CD4-positive, alpha-beta T cell treated with Interleukin-4 for 4 hours (primary cell): ENCODE data around the gene AACS.
"Not testable (repeated sequence)": the region's sequence is repeated elsewhere in the genome, so short reads cannot be mapped to it uniquely, and the experiment has no call there.

ENCODE experiments used
- DNase-seq: peaks from one replicate; pipeline ENCODE4 v3.0.0-alpha.2; 2020

Gene AACS

DNA sequence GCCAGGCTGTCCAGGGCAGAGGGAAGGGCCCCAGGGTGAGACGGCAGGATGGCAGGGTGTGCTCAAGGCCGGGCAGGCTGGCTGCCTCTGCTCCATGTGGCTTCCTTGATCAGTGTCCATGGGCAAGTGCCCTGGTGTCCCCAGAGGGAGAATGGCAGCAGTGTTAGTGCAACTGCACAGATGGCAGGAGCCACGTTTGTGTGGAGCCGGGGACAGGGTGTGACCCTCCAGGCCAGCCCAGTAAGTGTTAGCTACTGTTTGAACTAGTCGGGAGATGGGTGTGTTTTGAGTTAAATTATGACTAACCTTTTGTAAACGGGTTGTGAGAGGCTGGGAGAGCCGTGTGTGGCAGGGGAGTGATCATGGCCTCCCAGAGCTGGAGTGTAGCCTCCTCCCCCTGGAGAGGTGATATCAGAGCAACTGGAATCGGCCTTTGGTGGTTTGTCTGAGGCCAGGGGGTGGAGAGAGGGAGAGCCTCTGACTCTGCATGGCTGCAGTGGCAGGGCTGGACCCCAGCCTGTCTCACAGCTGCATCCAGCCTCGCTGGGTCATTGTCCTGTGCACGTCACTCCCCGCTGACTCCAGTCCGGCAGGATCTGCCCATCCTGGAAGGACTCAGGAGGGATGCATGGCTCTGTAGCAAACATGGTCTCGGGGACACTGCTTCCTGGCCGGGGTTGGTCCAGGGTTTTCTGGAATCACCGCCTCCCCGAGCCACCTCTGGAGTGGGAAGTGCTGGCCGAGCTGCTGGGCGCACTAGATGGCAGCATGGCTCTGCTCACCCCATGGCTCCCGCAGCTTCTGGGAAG lies 27.8 kb downstream of the AACS start:
- DNase-seq, result no peak

DNA sequence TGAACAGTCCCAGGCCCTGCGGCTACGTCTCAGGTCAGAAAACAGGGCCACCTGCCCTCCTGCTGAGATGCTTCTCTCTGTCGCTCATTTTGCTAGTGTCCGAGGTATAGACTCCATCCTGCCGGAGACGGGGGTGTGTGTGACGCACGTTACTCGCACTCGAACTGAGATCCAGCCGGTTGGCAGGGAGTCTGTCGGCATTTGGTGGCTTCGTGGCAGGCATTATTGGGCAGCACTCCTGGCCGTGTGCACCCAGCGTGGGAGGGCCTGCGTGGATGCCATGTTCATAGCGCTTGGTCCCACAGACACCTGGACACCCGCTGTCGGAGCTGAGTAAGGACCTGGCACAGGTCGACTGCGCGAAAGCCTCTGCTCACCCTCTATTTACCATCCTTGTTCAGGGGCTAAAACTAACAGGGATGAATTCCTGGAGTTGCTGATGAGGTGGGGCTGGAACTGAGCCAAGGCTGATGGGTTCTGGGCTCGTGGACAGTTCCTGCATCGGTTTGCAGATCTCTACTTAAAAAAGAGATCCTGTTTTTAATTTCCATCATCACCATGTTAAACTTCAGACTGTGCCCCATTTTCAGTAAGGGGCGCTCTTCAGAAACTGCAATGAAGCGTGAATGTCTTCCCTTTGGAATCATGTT lies 28.6 kb downstream of the AACS start:
- DNase-seq, result no peak

DNA sequence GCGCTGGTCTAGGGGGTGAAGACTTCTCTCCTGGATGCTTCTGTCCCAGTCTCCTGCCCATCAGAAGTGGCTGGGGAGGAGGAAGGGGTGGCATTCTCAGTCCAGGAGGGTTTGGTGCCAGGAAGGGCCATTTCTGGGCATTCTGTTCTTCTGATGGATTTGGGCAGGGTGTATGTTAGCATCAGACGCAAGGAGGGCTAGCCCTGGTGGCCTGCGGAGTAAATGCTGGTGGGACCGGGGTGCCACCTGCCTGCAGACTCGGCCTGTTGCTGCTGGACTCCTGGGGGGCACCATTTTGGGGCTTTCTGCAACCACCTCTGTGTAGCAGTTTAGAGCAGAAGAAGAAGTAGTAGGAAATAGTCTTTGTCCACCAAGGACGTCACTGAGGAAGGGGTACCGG lies 31.7 kb downstream of the AACS start:
- no peak for DNase-seq

DNA sequence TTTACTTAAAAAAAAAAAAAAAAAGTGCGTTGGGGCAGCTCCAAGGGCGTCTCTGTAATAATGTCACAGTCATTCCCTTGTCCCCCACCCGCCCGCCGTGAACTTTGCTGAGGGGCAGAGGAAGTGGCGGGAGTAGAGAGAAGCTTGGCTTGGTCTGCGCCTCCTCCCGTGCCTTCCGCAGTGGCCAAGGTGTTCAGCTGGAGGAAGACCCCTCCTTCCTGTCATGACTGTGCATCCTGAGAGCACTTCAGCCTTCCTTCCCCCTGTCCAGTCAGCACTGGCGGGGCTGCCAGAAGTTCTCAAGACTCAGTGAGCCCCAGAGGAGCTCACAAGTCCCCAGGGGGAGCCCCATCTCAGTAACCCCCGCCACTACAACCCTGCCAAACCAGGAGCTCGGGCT lies 32.2 kb downstream of the AACS start:
- DNase-seq, result no peak

DNA sequence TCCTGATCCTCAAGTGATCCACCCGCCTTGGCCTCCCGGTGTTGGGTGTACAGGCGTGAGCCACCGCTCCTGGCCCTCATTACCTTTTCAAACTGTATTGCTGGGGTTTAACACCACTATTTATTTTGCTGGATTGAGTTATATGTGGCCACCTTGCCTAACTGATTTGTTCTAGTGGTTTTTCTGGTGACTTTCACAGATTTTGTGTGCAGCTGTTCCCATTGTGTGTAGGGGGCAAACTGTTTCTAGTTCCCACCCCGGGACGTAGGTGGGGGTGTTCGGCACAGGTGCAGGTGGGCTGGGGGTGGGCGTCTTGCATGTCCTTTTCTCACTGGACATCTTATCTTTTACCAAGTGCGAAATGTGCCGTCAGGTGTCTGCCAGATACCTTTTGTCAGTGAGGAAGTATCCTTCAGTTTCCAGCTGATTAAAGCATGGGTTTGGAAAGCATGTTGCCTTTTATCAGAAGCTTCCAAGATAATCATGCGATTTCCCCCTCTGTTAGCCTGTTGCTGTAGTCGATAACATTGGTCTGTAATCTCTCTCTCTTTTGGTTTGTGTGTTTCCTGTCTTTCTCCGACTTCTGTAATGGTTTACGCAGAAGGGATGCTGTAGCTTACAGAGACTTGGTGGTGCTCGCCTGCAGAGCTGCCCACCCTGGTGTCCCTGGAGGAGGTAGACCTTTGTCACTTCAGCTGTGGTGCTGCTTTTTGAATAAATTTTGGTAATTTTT lies 33.6 kb downstream of the AACS start:
- no peak for DNase-seq

DNA sequence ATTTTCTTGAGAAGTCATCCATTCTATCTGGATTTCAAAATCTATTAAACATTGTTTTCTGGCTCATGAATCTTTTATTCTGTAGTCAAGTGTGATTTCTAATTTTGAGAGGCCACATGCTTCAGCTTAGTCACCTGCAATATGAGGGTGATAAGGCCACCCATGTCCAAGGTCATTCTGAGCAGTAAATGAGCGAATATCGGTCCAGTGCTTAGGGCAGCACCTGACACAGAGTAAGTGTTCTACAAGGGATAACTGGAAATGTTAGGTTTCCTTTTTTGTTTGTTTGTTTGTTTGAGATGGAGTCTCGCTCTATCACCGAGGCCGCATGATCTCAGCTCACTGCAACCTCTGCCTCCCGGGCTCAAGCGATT lies 34.2 kb downstream of the AACS start:
- no peak for DNase-seq

DNA sequence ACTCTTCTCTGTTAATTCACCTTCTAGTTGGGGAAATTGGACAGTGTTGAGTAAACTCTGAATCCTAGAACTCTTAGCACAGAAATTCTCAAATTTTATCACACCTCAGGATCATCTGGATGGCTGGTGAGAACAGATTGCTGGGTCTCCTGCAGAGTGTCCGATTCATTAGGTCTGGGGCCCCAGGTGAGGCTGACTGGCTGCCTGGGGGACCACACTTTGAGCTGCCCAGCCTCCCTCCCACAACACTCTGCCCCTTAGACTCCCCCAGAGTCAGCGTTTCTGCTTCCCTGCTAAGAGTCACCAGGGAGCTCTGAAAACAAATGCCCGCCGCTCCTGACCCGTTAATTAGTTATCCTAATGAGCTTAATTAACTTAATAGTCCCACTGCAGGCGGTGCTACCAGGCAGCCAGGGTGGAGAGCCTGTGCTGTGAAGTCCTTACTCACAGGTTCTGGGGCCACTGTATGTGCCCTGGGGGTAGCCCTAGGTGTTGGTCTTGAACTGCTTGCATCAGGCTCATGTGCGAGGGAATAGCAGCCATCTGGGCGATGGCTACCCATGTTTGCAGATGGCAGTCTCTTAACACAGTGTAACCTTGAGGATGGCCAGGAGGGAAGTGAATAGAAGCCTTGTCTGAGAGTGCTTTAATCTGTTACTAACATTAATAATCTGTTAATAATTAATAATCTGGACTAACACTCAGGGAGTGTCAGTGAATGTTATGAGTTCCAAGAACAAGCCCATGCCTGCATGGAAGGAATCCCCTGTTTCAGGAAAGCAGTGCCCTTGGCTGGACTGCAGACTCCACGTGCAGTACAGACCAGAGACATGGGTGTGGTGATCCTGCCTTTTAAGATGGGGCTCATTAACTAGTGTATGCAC lies 35.6 kb downstream of the AACS start:
- no peak for DNase-seq

DNA sequence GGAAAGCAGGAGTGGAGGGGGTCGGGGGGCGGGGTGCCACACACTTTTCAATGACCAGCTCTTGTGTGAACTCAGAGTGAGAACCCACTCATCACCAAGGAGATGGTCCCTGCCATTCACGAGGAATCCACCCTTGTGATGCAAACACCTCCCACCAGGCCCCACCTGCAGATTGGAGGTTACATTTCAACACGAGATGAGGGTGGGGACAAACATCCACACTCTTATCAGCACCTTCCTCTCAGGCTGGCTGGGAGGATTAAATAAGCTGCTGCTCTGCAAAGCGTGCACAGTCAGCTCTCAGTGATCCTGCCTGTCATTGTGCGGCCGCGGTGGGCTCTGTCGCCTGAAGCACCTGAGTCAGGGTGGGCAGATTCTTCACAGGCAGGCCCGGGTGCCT lies 39.7 kb downstream of the AACS start:
- DNase-seq, result no peak

DNA sequence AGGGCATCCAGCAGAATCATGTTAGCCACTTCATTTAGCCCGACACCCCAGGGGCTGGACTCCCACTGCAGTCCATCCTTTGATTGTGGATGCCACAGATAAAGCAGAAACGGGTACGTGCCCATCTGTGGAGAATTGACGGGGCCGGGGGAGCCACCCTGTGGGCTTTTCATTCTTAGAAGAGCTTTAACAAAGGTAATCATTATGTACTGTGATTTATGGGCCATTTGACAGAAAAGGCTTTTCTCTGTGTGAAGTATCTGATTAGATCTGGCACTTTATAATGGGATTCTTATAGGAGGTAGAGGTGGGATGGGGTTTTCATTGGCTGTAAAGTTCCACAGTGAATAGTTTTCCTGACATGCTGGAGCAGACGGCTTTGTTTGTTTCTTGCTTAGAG lies 40.4 kb downstream of the AACS start:
- no peak for DNase-seq

DNA sequence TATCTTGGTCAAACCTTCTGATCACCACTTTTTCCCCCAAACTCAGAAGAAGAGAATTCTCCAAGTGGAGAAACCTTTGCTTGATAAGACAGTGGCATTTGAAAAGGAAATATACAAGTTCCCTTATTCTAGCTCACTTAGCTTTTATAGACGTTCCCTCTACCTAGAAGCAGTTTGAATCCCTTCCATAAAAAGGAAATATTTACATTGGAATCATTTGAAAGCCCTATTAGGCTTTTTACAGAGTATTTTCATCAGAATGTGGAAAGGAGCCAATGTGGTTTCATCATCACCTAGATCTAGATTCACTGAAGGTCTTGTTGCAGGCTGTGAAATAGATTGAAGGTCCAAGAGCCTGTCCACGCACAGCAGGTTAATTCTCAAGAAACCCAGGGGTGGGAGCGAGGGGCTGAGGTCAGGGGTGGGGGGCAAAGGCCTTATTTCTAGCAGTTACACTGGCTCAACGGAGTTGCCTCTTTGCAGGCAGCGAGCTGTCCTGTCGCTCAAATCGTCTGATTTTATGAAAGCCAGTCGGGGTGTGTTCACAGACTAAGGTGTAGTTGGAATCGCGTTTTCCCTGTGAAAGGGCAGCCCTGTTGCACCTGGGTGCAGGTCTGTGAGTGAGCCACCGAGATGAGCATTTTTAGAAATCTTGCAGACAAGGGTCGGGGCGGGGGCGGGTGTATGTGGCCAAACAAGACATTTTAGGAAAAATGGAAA lies 45.6 kb downstream of the AACS start:
- no peak for DNase-seq

DNA sequence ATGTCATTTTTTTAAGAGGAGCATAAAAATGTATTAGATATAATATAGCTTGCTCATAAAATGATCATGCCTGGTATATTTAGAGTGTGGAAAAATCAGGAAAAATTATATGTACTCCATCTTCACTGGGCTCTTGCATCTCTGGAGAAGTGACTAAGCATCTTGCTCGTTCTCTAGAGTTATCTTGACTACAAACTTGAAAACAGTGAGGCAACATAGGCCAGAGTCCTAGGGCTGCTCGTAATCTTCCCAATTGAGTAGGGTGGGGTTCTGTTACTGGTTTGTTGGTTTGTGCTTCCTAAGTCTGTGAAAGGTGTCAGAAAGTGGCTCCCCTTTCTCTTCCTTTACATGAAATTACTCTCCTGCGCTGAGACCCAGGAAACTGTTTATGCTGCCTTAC lies 46.2 kb downstream of the AACS start:
- DNase-seq, result no peak

DNA sequence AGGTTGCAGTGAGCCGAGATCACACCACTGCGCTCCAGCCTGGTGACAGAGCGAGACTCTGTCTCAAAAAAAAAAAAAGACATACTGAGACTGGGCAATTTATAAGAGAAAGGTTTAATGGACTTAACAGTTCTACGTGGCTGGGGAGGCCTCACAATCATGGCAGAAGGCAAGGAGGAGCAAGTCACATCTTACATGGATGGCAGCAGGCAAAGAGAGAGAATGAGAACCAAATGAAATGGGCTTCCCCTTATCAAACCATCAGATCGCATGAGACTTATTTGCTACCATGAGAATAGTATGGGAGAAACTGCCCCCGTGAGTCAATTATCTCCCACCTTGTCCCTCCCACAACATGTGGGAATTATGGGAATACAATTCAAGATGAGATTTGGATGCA lies 47.4 kb downstream of the AACS start:
- not testable (repeated sequence) for DNase-seq

DNA sequence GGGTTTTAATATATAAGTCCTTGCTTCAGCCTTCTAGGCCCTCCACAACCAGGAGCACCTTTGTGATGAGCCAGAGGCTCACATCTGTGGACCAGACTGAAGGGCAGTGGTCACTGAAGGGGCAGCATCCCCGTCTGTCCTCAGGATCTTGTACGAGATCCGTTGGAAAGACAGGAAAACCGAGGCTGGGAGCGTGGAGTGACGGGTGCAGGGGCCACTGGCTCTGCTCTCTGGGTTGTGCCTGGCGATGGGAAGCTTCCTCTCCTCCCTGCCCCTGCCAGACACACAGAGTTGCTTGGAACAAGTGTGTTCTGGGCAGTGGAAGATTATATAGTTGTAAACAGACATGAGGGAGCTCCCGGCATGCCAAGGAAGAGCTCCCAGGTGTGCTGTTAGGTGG lies 48.0 kb downstream of the AACS start:
- DNase-seq, result no peak

DNA sequence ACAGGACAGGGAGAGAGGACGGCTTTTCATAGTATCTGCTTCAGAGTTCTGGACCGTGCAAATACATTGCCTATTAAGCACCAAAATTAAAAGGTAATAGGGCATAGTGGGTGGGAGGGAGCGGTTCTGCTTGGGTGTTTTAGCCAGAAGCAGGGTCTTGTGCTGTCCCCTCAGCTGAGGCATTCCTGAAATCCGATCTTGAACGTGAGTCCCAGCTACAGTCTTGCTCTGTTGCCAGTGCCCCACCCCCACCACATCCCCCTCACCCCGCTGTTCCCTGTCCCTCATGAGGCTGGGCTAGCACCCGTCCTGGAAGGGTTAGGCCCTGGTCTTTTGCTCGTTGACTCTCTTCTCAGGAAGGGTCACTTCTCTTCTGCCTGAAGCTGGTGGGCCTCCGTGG lies 48.6 kb downstream of the AACS start:
- no peak for DNase-seq

DNA sequence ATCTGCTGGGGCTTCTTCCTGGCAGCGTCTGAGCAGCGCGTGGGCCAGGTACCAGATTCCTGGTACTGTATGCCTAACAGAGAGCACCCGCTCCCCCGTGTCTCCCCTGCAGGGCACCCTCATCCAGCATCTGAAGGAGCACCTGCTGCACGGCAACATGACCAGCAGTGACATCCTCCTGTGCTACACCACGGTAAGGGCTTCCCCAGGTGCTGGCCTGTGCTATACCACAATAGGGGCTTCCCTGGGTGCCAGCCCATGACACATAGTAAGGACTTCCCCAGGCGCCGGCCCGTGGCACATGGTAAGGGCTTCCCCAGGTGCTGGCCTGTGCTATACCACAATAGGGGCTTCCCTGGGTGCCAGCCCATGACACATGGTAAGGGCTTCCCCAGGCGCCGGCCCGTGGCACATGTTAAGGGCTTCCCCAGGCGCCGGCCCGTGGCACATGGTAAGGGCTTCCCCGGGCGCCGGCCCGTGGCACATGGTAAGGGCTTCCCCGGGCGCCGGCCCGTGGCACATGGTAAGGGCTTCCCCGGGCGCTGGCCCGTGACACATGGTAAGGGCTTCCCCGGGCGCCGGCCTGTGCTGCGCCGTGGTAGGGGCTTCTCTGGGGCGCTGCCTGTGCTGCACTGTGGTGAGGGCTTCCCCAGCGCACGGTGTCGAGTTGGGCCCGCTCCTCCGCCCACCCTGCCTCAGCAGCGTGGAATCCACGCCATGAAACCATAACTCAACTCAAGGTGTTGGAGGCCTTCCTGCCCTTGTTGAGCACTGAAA lies 49.3 kb downstream of the AACS start:
- DNase-seq, result no peak

DNA sequence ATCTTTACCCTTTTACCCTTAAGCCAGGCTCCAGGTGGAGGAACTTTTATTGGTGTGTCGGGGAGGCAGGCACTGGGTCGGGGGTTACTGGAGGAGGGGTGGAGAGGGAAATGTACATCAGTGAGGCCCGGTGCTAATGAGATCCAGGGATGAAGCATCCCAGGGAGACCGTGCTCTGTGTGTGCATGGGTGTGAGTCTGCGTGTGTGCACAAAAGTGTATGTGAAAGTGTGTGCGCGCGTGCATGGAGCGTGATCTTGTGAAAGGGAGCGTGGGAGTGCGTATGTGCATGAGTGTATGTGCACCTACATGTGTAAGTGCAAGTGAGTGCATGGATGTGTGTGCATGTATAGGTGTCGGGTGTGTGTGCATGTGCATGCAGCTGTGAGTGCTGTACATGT lies 55.3 kb downstream of the AACS start:
- DNase-seq, result no peak

DNA sequence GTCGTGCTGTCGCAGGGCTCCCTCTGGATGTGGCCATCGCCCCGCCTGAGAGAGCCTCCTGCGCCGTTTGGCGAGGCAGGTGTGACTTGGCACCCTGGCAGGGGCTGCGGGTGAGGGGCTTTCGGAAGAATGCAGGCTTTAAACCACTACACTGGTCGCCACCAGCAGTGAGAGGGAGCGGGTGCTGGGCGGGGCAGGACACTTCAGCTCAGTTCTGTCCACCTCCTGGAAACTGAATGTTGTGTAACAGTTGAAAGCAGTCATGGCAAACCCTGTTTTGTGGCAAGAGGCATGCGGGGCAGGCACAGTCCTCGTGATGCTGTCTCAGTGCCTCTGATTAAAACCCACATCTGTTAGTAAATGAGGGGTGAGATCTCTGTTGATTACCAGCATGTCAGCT lies 55.9 kb downstream of the AACS start:
- DNase-seq, result no peak

DNA sequence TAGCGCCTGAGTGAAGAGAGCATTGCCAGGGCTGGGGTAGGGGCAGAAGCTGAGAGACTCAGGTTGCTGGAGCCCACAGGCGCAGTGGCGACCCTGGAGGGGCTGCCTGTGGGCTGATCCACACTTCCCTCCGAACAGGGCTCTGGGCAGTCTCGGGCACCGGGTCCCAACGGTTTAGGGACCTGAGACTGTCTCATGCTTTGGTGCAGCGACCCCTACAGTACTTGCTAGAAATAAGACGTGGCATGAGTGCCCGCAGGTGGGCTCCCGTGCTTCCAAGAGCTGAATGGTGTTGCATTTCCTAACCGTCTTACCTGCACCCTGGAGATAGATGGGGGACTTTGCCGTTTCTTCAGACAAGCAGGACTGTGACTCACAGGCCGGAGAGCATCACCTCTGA lies 57.4 kb downstream of the AACS start:
- DNase-seq, result no peak

DNA sequence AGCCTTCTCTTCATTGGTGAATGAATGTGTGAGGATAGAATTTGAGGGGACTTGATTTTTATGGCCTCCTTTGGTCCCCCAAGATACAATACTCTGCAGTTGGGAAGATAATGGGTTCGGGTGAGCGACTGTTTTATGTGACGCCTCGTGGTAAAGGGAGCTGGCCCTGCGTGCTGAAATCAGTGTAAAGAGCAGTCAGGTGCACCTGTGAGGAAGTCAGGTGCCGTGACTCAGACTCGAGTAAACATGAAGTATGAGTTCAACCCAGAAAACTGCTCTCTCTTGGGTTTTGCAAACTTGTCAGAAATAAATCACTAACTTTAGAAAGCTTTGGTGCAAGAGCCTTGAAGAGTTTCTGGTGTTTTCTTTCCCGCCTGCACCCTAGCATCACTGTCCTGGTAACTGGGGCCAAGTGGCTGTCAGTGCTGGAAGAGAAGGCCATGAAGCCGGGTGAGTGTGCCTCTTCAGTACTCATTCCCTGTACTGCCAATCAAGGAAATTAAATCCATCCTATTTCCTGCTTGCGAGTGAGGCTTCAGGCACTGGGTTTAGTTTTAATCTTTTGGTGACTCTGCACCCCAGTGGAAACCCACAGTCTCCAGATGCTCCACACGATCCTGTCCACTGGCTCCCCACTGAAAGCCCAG lies 59.2 kb downstream of the AACS start:
- no peak for DNase-seq

DNA sequence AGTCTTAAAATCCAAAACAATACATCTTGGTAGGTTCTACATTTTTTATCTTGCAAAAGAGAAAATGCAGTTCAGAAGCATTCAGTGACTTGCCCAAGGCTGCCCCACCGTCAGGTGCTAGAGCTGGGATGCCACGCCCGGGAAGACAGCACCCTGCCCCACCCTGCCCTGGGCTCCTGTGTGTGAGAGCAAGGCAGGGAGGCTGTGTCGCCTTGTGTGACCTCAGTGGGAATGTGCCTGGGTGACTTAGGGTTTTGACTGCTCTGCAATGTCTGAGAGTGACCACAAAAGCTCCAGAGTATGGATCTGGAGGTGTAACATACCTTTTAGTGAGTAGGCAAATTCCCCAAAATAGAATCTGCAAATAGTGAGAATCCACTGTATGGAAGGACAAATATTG lies 60.0 kb downstream of the AACS start:
- no peak for DNase-seq
